Peyer's patch (tissue), 4 donors: Measurements from ENCODE around the gene FSIP1. TPM values are rescaled to one million over a fixed set of nuclear protein-coding genes. Genes with fewer than 3 reads are reported as not detected.

ENCODE experiments used
- DNase-seq, 3 donors: peaks; one replicate each; pipeline ENCODE4 v3.0.0-alpha.2; 2017 to 2019
- H3K27ac ChIP-seq, 4 donors: fragments of 200-600 bp; sonication (generic); one replicate each; pipeline ENCODE4 v1.5.1; 2016 to 2019
- H3K27me3 ChIP-seq, 2 donors: fragments of 200-600 bp; sonication (generic); one replicate each; pipeline ENCODE4 v1.5.1; 2019
- H3K36me3 ChIP-seq, 3 donors: fragments of 200-600 bp; sonication (generic); one replicate each; pipeline ENCODE4 v1.5.1; 2016 to 2019
- H3K4me1 ChIP-seq, 4 donors: fragments of 200-600 bp; sonication (generic); one replicate each; pipeline ENCODE4 v1.5.1; 2016 to 2019
- H3K4me3 ChIP-seq, 4 donors: fragments of 200-600 bp; sonication (generic); 1 replicate in 3 of 4; 2 replicates in 1 of 4; pipeline ENCODE4 v1.5.1; 2016 to 2019; ENCODE audit warnings: mild to moderate bottlenecking in 1 of 4
- H3K9me3 ChIP-seq, 4 donors: fragments of 200-600 bp; sonication (generic); one replicate each; pipeline ENCODE4 v1.5.1; 2016 to 2019; ENCODE audit warnings: mild to moderate bottlenecking in 1 of 4
- POLR2A ChIP-seq, 2 donors: fragments of 450-650 bp; IDR thresholded peaks; one replicate each; pipeline ENCODE4 v1.5.1; 2017; ENCODE audit warnings: antibody characterized with exemption in 2 of 2, mild to moderate bottlenecking in 2 of 2, moderate library complexity in 2 of 2
- total RNA-seq, 4 donors: library from RNA; depleted of rRNA; stranded (reverse); fragments of >200 nt; gene quantifications; one replicate each; pipeline ENCODE4 v1.1.0, GENCODE V29; 2016
- TF ChIP-seq, protein P1 (sequence below), 6 experiments: fragments of 450-650 bp in 4 of 6; fragments of 200-600 bp in 2 of 6; sonication (generic) in 1 of 6; IDR thresholded peaks; one replicate each; pipeline ENCODE4 v1.5.1; 2017 to 2019; ENCODE audit warnings: antibody characterized with exemption in 6 of 6, mild to moderate bottlenecking in 3 of 6, moderate library complexity in 1 of 6

The FSIP1 gene
- total RNA-seq, 4 donors from 2014 or later, result not detected

DNA sequence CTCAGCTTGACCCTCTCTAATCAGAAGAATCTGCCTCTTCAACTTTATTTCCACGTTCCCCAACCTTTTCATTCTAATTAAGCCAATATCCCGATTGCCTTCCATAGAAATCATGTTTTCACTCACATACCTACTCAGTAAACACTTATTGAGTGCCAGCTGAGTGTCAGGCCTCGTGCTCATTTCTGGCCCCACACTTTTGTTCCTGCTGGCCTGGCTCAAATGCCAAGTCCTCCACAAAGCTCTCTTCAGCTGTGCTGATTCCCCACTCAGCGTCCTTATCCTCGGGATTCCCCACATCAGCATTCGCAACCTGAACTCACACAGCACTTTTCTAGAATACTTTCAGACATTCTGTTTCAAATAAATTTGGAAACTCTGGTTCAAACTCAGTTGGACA is 132.9 kb downstream of the FSIP1 start:
- H3K27ac ChIP-seq, result no peak overlapping the region
- no peaks in the 10 kb centered on the region for H3K4me1 ChIP-seq

DNA sequence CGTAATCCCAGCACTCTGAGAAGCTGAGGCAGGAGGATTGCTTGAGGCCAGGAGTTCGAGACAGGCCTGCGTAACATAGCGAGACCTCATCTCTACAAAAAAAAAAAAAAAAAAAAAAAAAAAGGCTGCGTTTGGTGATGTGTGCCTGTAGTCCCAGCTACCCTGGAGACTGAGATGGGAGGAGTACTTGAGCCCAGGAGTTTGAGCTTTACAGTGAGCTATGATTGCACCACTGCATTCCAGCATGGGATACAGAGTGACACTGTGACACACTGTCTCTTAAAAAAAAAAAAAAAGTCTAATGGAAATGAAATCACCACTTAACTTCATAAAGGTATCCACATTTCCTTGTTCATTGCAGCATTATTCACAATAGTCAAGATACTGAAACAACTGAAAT is 136.2 kb downstream of the FSIP1 start:
- Histone ChIP-seq H3K36me3 (no peaks in the 10 kb centered on the region), H3K4me1 (peaks cover 0 to 10% (median 0%) of the 10 kb centered on the region in 4 donors), H3K9me3 (no peaks in the 10 kb centered on the region), H3K27me3 (no peaks in the 10 kb centered on the region), H3K4me3 (no peak overlapping the region), H3K27ac (no peak overlapping the region)
- no peak for DNase-seq
- no peak for TF ChIP-seq POLR2A (IDR thresholded peaks at IDR 0.05)
- TF ChIP-seq, protein P1, sequence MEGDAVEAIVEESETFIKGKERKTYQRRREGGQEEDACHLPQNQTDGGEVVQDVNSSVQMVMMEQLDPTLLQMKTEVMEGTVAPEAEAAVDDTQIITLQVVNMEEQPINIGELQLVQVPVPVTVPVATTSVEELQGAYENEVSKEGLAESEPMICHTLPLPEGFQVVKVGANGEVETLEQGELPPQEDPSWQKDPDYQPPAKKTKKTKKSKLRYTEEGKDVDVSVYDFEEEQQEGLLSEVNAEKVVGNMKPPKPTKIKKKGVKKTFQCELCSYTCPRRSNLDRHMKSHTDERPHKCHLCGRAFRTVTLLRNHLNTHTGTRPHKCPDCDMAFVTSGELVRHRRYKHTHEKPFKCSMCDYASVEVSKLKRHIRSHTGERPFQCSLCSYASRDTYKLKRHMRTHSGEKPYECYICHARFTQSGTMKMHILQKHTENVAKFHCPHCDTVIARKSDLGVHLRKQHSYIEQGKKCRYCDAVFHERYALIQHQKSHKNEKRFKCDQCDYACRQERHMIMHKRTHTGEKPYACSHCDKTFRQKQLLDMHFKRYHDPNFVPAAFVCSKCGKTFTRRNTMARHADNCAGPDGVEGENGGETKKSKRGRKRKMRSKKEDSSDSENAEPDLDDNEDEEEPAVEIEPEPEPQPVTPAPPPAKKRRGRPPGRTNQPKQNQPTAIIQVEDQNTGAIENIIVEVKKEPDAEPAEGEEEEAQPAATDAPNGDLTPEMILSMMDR (IDR thresholded peaks at IDR 0.05), result no peak

More for the DNA sequence above, 132.9 kb downstream of the FSIP1 start:
- H3K4me3 ChIP-seq, result no peak overlapping the region
- H3K9me3 ChIP-seq, result no peaks in the 10 kb centered on the region
- H3K36me3 ChIP-seq, result no peaks in the 10 kb centered on the region
- H3K27me3 ChIP-seq, result no peaks in the 10 kb centered on the region
- TF ChIP-seq, protein P1 (IDR thresholded peaks at IDR 0.05), result no peak
- TF ChIP-seq POLR2A (IDR thresholded peaks at IDR 0.05), result no peak
- no peak for DNase-seq

- Histone ChIP-seq H3K4me3 (no peak overlapping the region), H3K9me3 (no peaks in the 10 kb centered on the region), H3K27ac (no peak overlapping the region), H3K4me1 (peaks cover 0 to 13% (median 0%) of the 10 kb centered on the region in 4 donors), H3K27me3 (no peaks in the 10 kb centered on the region), H3K36me3 (no peaks in the 10 kb centered on the region)
- no peak for TF ChIP-seq POLR2A (IDR thresholded peaks at IDR 0.05)
- TF ChIP-seq, protein P1 (IDR thresholded peaks at IDR 0.05), result no peak
- no peak for DNase-seq
Observed at GRCh38 chr15:39645976-39646257, 136.7 kb downstream of the FSIP1 start.

DNA sequence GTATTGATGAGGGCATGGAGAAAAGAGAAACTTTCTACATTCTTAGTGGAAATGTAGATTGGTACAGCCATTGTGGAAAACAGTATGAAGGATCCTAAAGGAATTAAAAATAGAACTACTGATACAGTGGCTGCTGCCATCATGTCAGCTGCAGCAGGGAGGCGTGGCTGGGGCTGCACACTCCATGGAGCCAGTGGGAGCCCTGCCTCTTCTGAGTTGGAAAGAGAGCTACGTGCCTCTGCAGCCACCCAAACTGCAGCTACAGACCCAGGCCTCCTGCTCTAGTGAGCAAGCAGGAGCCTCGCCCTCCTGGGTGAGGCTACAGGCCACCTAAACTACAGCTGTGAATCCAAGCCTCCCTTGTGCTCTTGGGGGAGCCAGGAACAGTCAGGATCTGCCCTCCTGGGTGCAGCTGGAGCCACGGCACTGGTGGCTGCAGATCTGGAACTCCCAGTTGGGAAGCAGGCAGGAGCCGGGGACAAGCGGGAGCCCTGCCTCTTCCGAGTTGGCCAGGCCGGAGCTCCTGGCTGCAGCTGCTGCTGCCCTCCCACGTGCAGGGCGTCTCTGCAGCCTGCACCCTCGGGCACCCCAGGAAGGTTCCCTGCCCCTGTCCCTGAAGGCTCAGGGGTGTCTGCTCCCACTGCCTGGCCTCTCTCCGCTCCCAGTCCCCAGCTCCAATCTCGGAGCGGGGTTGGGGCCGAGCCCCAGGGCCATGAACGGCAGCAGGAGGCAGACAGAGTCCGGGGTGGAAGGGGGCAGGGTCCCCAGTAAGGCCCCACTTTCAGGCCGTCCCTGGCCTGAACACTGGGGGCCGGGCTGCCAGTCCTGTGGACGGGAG is 137.3 kb downstream of the FSIP1 start:
- no peaks in the 10 kb centered on the region for H3K9me3 ChIP-seq
- no peak for DNase-seq
- H3K36me3 ChIP-seq, result no peaks in the 10 kb centered on the region
- no peak overlapping the region for H3K4me3 ChIP-seq
- no peaks in the 10 kb centered on the region for H3K27me3 ChIP-seq
- H3K4me1 ChIP-seq, result peaks cover 0 to 18% (median 0%) of the 10 kb centered on the region in 4 donors
- no peak overlapping the region for H3K27ac ChIP-seq
- TF ChIP-seq, protein P1 (IDR thresholded peaks at IDR 0.05), result no peak
- TF ChIP-seq POLR2A (IDR thresholded peaks at IDR 0.05), result no peak

GRCh38 chr15:39644136-39644535 is 138.5 kb downstream of the FSIP1 start:
- H3K9me3 ChIP-seq, result no peaks in the 10 kb centered on the region
- H3K4me1 ChIP-seq, result peaks cover 0 to 19% (median 0%) of the 10 kb centered on the region in 4 donors
- no peaks in the 10 kb centered on the region for H3K36me3 ChIP-seq
- no peak for DNase-seq
- H3K27me3 ChIP-seq, result no peaks in the 10 kb centered on the region
- H3K27ac ChIP-seq, result no peak overlapping the region
- H3K4me3 ChIP-seq, result no peak overlapping the region
- TF ChIP-seq, protein P1 (IDR thresholded peaks at IDR 0.05), result no peak
- TF ChIP-seq POLR2A (IDR thresholded peaks at IDR 0.05), result no peak
